NCI-H460 (cell line): ENCODE measurements around the gene FRMD1. TPM values are rescaled to one million over a fixed set of nuclear protein-coding genes. Genes with fewer than 3 reads are reported as not detected.

Experiments used
- DNase-seq: peaks from one replicate; pipeline ENCODE4 v3.0.0-alpha.2; 2016; ENCODE audit warnings: low read depth; ENCODE audit errors: extremely low read depth
- total RNA-seq: library from RNA; depleted of rRNA; stranded (reverse); fragments of >200 nt; shearing (Covaris generic); gene quantifications from 2 replicates; pipeline ENCODE4 v1.2.3, GENCODE V29; 2014

FRMD1 gene
- total RNA-seq, 1 experiment from 2014 or later: not detected

DNA sequence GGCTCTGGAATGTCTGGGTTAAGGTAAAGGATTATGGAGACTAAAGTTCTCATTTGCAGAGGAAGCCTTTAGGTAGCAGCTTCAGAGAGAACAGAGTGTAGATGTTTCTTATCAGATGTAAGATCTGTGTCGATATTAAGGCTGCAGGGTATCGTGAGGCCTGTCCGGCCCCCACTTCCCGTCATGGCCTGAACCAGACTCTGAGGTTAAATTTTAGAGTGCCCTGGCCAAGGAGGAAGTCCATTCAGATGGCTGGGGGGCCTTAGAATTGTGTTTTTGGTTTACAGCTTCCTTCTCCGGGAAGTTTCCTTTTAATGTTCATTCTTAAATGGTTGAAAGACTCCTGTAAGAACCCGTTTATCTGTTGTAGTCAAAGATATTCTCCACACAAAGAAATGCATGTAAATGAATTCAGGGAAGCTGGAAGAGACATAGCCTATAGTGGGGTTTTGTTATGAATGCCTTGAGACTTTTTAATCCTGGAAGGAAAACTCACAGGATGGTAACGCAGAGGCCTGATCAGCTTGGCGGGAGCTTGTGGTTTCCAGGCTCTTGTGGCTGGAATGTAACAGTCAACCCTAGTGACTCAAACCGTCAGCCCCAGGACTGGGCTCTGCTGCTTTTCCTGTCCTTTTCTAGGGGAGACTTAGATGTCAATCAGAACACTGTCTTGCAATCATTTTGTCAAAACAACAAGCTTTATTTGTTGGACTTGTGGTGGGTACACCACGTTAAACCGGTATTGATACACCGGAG is 46.8 kb downstream of the FRMD1 start:
- DNase-seq: no peak

DNA sequence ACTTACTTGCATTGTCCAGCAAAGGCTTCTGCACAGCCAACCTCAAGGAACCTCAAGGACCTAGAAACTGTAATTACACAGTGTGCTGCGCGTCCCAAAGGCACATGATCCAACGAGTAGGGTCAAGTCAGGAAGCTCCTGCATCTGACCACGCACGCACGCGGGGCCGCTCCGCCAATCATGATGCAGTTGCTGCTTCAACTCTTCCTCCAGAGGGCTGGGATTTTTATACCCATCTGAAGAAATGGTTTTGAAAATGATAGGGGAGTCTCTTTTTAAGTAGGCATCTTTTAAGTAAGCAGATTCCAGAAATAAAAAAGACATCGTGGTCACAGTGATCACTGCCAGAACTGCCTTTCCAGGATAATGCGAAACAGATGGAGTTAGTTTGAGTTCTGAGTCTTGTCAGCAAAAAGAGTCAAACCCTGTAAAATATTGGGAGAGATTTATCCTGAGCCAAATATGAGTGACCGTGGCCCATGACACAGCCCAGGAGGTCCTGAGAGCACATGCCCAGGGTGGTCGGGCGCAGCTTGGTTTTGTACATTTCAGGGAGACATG is 47.5 kb downstream of the FRMD1 start:
- DNase-seq: no peak

DNA sequence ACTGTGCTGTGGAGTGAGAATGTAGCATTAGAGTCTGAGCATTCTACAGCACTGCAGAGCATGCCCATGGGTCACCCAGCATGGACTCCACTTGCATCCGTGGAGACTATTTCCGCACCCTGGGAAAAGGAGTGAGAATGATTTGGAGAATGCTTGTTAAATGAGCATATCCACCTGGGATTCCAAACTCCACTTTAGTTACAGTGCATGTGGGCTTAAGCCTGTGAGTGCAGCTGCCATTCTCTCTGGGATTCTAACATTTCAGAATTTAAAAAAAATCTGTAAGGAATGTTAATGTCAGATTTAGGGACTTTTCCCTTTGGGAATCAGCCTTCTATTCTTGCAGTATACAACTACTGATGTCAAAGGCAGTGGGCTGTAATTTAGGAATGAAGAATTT is 48.1 kb downstream of the FRMD1 start:
- DNase-seq: no peak

DNA sequence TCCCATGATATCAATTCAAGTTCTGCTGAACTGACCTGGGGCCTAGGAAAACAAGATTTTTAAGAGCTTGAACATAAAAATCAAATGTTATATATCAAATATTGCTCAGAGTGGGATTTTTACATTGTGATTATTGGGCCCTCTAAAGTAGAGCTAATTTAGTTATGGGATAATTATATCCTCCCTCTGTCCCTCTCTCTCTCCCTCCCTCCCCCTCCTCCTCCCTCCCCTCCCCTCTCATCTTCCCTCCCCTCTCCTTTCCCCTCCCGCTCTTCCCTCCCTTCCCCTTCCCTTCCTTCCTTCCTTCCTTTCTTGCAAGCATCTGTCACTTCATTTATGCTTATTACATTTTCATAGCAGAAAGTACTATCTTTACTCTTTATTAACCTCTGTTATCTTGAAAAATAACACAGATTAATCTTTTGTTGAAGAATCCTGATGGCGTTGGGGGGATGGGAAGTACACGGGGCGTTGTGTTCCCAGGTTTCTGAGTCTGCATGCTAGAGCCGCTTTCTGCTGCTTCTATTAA is 48.7 kb downstream of the FRMD1 start:
- DNase-seq: no peak

DNA sequence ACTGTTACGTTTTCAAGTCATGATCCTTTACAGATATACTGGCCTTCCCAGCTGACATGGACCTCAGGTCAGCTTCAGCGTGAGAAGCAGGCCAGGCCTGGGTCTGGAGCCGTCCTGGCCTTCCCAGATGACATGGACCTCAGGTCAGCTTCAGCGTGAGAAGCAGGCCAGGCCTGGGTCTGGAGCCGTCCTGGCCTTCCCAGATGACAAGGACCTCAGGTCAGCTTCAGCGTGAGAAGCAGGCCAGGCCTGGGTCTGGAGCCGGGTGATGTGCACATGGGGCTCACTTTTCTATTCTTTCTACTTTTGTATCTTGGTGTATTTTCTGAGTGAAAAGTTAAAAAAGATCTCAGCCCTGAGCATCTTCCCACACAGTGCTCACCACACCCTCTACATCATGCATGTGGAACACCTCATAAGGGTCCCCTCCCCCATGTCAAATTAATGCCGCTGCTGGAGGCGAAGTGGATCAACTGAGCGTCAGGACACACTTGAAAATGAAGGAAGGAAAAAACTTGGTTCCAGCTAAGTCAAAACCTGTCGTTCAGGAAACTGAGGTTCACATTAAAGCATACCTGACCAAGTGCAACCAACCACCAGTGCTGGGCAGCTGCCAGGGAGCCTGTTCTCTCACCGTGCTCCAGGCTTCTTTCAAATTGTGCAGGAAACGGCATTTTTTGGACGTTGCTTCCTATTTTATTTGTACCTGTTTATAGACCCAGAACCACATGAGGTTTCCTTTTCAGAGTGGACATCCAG is 49.4 kb downstream of the FRMD1 start:
- no peak for DNase-seq

DNA sequence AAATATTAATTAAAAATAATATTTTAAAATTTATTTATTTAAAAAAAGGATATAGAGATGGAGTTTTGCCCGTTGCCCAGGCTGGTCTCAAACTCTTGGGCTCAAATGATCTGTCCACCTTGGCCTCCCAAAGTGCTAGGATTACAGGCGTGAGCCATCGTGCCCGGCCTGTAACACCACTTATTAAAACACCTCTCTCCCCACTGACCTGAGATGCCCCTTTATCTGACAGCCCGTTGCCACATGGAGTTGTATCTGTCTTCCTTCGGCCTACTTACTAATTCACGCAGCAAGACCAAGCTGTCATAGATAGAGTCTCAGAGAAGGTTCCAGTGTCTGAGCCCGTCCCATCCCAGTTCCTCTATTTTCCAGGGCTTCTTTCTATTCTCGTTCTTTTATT is 50.8 kb downstream of the FRMD1 start:
- no peak for DNase-seq

DNA sequence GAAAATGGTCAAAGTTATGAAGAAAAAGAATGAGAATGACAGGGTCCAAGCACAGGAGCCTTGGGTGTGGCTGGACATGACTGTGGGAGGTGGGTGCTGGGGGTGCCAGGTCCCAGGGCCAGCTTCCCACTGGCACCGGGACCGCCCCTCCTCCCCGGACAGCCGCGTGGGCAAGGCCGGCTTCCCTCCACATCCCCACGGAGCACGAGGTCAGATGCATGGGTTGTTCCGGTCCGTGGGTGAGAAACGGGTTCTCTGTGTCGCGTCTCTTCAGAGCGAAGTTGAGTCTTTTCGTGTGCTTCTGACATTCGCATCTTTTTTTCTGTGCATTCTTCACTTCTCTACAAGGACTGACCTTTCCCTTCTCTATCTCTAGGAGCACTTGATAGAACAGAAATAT is 51.5 kb downstream of the FRMD1 start:
- DNase-seq: no peak

DNA sequence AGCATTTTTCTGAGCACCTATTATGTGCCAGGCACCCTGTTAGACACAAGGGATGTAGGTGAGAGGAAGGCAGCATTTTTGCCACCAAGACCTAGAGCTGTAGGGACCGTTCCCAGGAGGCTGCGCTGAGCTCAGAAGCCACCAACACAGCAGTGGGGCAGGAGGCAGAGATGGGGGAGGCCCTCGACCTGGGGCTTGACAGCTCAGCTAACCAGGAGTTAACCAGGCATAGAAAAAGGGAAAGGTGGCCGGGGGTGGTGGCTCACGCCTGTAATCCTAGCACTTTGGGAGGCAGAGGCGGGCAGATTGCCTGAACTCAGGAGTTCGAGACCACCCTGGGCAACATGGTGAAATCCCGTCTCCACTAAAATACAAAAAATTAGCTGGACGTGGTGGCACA is 52.1 kb downstream of the FRMD1 start:
- DNase-seq: no peak

DNA sequence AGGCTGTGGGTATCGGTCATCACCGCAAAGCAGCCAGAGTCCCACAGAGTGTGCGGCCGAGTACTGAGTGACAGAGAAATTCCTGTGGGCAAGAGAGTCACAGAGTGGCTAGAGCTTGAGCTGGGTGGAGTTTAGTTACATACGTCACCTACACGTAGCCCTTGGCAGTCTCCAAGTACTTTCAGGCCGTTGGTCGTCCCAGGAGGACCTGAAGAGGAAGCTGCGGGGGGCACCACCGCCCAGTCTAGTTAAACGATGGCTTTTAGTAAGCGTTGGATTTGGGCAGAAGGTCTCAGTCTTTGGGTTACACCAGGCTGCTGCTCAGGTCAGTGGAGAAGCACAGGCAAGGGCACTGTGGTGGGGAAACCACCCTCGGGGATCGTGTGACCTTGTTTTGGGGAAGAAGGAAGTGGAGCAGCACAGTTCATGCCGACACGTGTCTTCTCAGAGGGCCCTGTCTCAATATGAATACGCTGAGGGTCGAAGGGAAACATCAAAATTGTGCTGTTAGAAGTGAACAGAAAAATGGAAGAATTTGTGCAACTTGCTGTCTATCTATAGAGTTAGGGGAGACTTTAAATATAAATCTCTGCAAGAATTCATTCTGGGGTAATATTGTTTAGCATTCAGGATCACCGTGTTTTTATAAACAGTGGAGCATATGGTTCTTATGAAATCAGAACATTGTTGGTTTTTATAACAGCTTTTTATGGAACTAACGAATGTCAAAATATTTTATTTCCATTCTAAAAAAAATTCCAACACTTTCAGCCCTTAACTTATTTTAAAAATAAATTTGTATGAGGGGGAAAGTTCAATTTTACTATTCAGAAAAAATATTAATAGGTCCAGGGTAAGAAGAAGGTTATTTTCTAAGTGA is 52.9 kb downstream of the FRMD1 start:
- DNase-seq: no peak

DNA sequence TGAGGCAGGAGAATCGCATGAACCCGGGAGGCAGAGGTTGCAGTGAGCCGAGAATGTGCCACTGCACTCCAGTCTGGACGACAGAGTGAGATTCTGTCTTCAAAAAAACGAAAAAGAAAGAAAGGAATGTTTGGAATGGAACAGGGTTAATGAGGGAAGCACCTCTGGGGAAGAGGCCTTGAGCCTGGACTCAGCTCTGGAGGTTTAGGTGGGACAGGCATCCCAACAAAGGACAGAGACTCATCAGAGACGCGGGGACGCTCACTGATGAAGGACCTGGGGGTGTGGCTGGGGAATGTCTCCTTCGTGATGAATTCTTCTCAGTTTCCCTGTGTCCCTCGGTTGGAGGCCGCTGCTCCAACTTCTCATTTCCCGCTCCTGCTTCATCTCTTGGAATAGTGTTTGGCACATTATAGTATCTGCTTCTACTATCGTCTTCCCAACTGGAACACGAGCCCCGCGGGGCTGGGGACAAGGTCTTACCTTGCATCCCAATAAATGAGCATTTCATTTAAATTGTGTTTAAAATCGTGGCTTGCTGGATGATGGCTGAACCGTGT is 54.0 kb downstream of the FRMD1 start:
- no peak for DNase-seq

DNA sequence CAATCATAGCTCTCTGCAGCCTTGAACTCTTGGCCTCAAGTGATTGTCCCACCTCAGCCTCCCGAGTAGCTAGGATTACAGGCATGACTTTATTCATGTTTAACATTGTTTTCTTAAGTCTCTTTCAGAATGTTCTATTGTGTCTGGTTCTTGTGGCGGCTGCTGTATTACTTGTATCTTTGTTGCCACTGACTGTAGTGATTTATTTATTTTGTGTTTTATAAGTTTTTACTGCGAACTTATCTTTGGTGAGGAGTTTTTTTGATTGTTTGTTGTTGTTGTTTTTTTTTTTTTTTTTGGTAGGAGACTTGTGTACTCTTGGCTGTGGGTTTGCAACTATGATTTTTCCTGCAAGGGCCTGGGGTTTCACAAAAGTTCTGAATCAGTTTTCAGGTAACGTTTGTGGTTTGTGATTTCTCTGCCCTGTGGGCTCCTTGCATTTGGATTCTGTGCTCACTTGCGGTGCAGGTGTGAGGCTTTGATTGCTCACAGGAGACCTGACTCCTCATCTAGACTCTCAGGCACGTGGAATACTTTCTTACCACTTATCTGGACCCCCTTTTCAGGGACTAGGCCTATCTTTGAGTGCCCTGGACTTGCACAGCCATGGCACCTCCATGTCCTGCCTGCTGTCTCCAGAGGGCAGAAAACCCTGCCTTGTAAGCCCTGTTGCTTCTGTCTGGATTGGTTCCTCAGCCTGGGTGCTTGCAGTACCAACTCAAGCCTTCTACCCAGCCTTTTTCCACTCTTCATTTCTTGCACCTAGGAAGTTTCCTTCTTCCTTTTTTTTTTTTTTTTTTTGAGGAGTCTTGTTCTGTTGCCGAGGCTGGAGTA is 56.3 kb downstream of the FRMD1 start:
- no peak for DNase-seq

DNA sequence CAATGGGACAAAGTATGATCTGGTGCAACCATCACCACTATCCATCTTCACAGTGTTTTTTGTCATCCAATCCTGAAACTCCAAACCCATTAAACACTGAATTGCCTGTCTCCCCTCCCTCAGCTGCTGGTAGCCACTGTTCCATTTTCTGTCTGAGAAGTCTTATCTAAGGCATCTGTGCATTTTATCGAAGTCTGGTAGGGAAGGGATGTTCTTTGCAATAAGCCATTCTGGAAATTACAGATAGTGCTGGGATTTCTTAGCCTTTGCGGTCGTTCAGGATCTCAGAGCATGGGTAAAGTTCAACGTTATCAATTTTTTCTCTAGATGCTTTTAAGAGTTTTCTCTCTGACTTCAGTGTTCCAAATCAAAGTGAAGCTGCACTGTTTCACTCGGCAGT is 57.4 kb downstream of the FRMD1 start:
- no peak for DNase-seq

DNA sequence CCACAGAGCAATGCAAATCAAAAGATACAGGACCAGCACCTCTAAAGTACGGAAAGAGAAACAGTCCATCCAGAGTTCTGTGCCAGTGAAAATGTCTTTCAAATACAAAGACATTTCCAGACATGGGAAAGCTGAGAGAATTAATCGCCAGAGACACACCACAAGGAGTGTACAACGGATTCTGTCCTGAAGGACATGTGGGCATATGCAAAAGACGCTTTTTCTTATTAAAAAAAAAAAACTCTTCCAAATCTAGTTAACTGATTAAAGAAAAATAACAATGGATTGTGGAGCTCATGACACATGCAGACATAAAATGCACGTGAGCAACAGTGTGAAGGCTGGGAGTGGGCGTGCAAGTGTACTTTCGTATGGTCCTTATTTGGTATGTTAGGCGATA is 58.8 kb downstream of the FRMD1 start:
- DNase-seq: no peak

DNA sequence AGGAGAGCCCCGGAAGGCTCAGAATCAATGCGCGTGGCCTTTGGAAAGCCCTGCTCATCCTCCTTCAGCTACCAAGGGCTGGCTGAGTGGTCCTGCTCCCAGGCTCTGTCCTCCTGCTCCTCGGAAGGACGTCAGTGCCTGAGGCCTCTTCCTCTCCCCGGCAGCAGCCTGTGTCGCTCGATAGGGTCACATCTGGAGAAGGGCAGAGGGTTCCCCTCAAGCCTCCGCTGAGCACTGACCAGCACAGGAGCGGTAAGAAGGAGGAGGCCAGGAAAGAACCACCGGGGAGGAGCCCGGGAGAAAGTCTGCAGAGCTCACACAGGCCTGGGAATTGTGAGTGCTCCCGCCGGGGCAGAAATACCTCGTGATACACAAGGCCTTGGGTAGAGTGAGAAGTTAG is 60.3 kb downstream of the FRMD1 start:
- DNase-seq: no peak

DNA sequence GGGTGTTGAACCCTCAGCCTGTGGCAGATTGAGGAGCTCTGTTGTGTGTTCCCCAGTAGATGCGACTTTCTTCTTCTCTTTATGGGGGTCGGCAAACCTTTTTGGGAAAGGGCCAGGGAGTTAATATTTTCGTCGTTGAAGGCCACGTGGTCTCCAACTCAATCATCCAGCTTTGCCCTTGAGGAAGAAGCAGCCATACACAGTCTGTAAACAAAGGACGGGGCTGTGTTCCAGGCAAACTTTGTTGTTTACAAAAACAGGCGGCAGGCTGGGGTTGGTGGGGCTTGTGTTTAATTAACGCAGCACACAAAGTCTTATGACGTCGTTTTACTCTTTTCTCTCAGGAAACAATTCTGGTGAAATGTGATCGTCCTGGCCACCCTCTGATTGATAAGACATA is 61.4 kb downstream of the FRMD1 start:
- DNase-seq: no peak

DNA sequence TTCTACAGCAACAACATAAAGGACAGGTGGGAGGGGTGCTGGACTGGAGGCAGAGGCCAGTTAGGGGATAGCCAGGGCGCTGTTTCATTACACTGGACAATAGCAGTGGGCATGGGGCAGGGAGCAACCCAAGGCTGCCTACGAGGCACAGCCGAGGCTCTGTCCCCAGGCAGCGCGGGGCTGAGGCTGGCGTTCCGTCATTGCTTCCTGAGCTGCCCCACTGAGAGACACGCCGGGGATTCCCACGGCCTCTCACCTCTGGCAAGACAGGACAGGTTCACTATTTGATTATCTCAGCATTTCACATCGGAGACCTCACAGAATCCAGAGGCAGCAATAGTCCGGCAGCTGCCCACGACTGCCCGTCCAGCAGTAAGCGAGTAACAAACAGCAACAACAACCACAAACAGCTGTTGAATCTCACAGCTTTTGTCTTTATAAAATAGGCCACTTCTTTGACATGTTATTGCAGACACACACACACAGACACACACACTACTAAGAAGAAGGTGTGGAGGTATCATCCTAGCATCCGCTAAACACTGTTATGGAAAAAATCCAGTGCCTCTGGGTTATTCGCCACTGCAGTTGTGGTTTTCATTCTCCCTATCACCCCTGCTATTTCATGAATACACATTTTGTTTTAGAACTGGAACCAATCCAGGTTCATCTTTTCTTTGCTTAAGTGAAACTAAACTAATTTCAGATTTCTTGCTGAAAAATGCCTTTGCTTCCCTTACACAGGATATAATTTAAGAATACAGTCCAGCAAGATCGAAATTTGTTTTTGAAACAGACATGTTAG is 62.1 kb downstream of the FRMD1 start:
- no peak for DNase-seq

DNA sequence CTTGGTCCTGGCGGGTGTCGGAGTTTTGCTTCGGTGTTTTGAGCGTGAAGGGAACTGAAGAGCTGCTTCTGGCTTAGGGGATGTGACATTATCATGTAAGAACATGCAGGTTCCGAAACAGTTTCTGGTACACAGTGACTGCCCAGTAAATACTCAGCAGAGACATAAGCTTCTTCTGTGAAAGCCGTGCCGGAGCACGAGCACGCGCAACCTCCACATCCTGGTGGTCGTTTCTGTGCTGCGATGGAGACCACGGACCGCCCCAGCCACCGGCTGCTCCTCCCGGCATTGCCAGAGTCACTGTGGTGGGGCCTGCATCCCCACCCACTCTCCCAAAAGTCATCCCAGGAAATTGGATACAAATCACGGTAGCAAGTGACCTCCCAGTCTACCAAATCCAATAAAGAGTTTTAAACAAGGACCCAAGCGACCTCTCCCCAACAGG is 62.8 kb downstream of the FRMD1 start:
- no peak for DNase-seq

DNA sequence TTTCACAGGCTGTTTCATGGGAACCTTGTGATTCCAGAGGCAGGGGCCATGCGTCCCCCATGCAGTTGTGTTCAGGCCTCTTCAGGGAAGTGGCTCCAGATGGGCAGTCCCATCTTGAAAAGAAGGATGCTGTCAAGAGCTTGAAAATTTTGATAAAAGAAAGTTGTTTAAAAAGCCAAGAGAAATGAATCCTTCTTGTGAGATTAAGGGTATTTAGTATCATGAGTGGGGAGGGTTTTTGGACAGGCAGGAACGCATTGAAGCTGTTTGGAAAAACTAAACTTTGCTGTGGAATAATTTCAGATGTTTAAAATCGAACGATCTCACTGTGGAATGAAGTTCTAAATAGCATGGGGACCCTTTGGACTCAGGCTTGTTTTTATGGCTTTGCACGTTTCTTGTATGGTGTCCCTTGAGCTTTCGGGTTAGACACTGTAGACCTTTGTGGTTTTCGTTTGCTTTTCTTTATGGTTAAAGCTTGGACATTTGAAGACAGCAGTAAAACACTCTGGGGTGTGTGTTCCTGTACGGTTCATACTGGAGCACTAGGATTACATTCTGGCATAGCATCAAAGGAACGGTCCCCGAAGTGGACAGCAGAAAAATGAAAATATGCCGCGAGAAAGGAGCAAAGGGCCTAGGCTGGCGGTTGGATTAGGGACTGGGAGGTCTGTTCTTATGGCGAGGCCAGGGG is 63.4 kb downstream of the FRMD1 start:
- no peak for DNase-seq
